Stimulated activated CD4-positive, alpha-beta T cell treated with anti-CD3 and anti-CD28 coated beads, Interleukin-1b, Interleukin-23, amount 100 ng/mL, for 1 hour (primary cell): ENCODE results near the gene IGFALS.

ENCODE experiments used
- DNase-seq, 2 donors: peaks; one replicate each; pipeline ENCODE4 v3.0.0-alpha.2; 2020; ENCODE audit warnings: low read depth in 2 of 2

IGFALS gene

GRCh38 chr16:1776991-1777374, 16.5 kb downstream of the IGFALS start:
- DNase-seq, result no peak

GRCh38 chr16:1776672-1776955, 16.9 kb downstream of the IGFALS start:
- no peak for DNase-seq

- DNase-seq, result no peak
These were observed 17.4 kb downstream of the IGFALS start for GRCh38 chr16:1775846-1776671.

- DNase-seq, result no peak
These were observed 18.3 kb downstream of the IGFALS start for GRCh38 chr16:1775006-1775845.

GRCh38 chr16:1774448-1774780, 19.1 kb downstream of the IGFALS start:
- no peak for DNase-seq

GRCh38 chr16:1773703-1774447, 19.6 kb downstream of the IGFALS start:
- DNase-seq, result no peak

- peak; percentile 51 to 61 for DNase-seq
These were observed 20.4 kb downstream of the IGFALS start, which contains the start of gene MRPS34 for GRCh38 chr16:1772908-1773702. MRPS34 (minus strand) TSS chr16:1773134; CDS start chr16:1773119, 15 bp downstream.

GRCh38 chr16:1772362-1772907, 21.1 kb downstream of the IGFALS start, which contains the start of gene EME2:
EME2 (plus strand) TSS chr16:1772810; CDS start chr16:1773228, 418 bp downstream.
- DNase-seq, result no peak

GRCh38 chr16:1771864-1772361, 21.6 kb downstream of the IGFALS start:
- DNase-seq, result no peak

- DNase-seq, result peak; percentile 36 to 68
These were observed 22.2 kb downstream of the IGFALS start, which contains the start of gene NME3 for GRCh38 chr16:1771188-1771863. NME3 (minus strand) TSS chr16:1771543; CDS start chr16:1771534, 9 bp downstream.

- DNase-seq, result peak in 1 of 2 donors; percentile 37
These were observed 22.9 kb downstream of the IGFALS start for GRCh38 chr16:1770328-1771187.

- no peak for DNase-seq
These were observed 23.9 kb downstream of the IGFALS start for GRCh38 chr16:1769402-1770300.

GRCh38 chr16:1768767-1769401, 24.6 kb downstream of the IGFALS start:
- no peak for DNase-seq

GRCh38 chr16:1768061-1768766, 25.3 kb downstream of the IGFALS start:
- no peak for DNase-seq

GRCh38 chr16:1767116-1767994, 26.1 kb downstream of the IGFALS start:
- no peak for DNase-seq

GRCh38 chr16:1766701-1767100, 26.8 kb downstream of the IGFALS start:
- DNase-seq, result no peak
